Activated T-helper 9 cell treated with anti-CD3 and anti-CD28 coated beads, Interleukin-2, amount 50 U/mL, for 16 hours (primary cell): ENCODE measurements around the gene SLC4A4.

Experiments used
- DNase-seq: peaks from one replicate; pipeline ENCODE4 v3.0.0-alpha.2; 2020; ENCODE audit warnings: low read depth

SLC4A4 gene

GRCh38 chr4:71356924-71357663 lies 18.3 kb downstream of the SLC4A4 start:
- no peak for DNase-seq

GRCh38 chr4:71360844-71361243 lies 22.0 kb downstream of the SLC4A4 start:
- no peak for DNase-seq

GRCh38 chr4:71361476-71361875 lies 22.7 kb downstream of the SLC4A4 start:
- no peak for DNase-seq

GRCh38 chr4:71366766-71367165 lies 27.9 kb downstream of the SLC4A4 start:
- DNase-seq, result no peak

- DNase-seq, result no peak
These were observed 28.7 kb downstream of the SLC4A4 start for GRCh38 chr4:71367546-71367945.

- DNase-seq, result no peak
These were observed 30.1 kb downstream of the SLC4A4 start for GRCh38 chr4:71368906-71369305.

GRCh38 chr4:71369536-71369935 lies 30.7 kb downstream of the SLC4A4 start:
- DNase-seq, result no peak

GRCh38 chr4:71375494-71375893 lies 36.7 kb downstream of the SLC4A4 start:
- no peak for DNase-seq

- no peak for DNase-seq
These were observed 38.7 kb downstream of the SLC4A4 start for GRCh38 chr4:71377561-71377960.

- no peak for DNase-seq
These were observed 40.3 kb downstream of the SLC4A4 start for GRCh38 chr4:71379126-71379525.

- DNase-seq, result no peak
These were observed 42.0 kb downstream of the SLC4A4 start for GRCh38 chr4:71380788-71381187.

GRCh38 chr4:71382125-71382899 lies 43.5 kb downstream of the SLC4A4 start:
- DNase-seq, result no peak

GRCh38 chr4:71382900-71383560 lies 44.2 kb downstream of the SLC4A4 start:
- no peak for DNase-seq

GRCh38 chr4:71383984-71384383 lies 45.2 kb downstream of the SLC4A4 start:
- no peak for DNase-seq

GRCh38 chr4:71389149-71389827 lies 50.5 kb downstream of the SLC4A4 start:
- DNase-seq, result no peak

- DNase-seq, result no peak
These were observed 53.3 kb downstream of the SLC4A4 start for GRCh38 chr4:71392109-71392508.

- DNase-seq, result no peak
These were observed 57.6 kb downstream of the SLC4A4 start for GRCh38 chr4:71396382-71396781.

- no peak for DNase-seq
These were observed 62.0 kb downstream of the SLC4A4 start for GRCh38 chr4:71400810-71401209.

GRCh38 chr4:71402616-71403015 lies 63.8 kb downstream of the SLC4A4 start:
- DNase-seq, result no peak

GRCh38 chr4:71404049-71404448 lies 65.2 kb downstream of the SLC4A4 start:
- DNase-seq, result no peak

GRCh38 chr4:71405791-71406190 lies 67.0 kb downstream of the SLC4A4 start:
- DNase-seq, result no peak

- DNase-seq, result no peak
These were observed 67.7 kb downstream of the SLC4A4 start for GRCh38 chr4:71406459-71406963.
